ENCODE results near the gene PRICKLE2.

Gene PRICKLE2

DNA sequence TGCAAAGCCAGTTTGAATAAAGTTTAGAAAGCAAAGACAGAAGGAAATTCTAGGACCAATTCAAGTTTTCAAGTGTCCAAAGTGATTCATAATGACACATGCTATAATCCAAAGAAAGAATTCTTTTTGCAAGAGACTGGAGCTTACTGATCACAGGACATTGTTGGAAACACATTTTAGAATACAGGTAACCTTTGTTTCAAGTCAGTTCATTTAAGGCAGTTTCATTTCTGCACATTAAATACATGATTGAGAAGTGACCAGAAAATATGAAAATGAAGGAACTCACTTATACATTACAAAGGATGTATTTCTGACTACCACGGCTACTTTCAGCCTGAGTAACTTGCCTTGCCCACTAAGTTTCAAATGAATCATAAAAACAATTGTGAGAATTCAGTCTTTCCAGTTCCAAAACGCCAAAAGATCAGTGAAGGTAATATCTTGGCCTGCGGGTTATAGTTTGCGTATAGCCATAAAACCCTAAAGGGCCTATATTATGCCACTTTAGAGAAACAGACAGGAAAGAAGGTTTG lies 48.7 kb downstream of the PRICKLE2 start:
- TF ChIP-seq ZNF274 (IDR thresholded peaks at IDR 0.05; ENCODE audit: low read depth, low read length) = no peak
- no peak overlapping the region for H3K4me3 ChIP-seq (ENCODE audit: low read length)

GRCh38 chr3:64174328-64174727 lies 50.9 kb downstream of the PRICKLE2 start:
- TF ChIP-seq ZNF274 (IDR thresholded peaks at IDR 0.05; ENCODE audit: low read depth, low read length) = no peak
- no peak overlapping the region for H3K4me3 ChIP-seq (ENCODE audit: low read length)

- no peak for TF ChIP-seq ZNF274 (IDR thresholded peaks at IDR 0.05; ENCODE audit: low read depth, low read length)
- H3K4me3 ChIP-seq (ENCODE audit: low read length) = no peak overlapping the region
Observed at GRCh38 chr3:64173563-64173962, 51.7 kb downstream of the PRICKLE2 start.

DNA sequence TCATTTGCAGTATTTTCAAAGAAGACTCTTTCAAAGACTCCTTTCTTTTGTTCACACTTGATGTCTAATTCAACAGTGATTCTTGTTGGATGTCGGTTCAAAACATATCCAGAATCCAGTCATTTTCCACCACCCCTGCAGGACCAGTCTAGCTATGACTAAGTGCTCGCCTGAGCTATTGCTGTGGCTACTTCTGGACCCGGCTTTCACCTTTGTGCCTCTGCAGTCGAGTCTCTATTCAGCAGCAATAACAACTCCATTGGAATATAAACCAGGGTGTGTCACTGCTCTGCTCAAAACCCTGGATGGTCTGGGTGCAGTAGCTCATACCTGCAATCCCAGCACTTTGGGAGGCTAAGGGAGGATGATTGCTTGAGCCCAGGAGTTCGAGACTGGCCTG lies 55.0 kb downstream of the PRICKLE2 start:
- TF ChIP-seq ZNF274 (IDR thresholded peaks at IDR 0.05; ENCODE audit: low read depth, low read length) = no peak
- H3K4me3 ChIP-seq (ENCODE audit: low read length) = no peak overlapping the region

GRCh38 chr3:64167868-64168267 lies 57.4 kb downstream of the PRICKLE2 start:
- TF ChIP-seq ZNF274 (IDR thresholded peaks at IDR 0.05; ENCODE audit: low read depth, low read length) = no peak
- H3K4me3 ChIP-seq (ENCODE audit: low read length) = no peak overlapping the region

GRCh38 chr3:64167351-64167750 lies 57.9 kb downstream of the PRICKLE2 start:
- no peak for TF ChIP-seq ZNF274 (IDR thresholded peaks at IDR 0.05; ENCODE audit: low read depth, low read length)
- no peak overlapping the region for H3K4me3 ChIP-seq (ENCODE audit: low read length)

GRCh38 chr3:64166584-64167162 lies 58.6 kb downstream of the PRICKLE2 start:
- H3K4me3 ChIP-seq (ENCODE audit: low read length) = no peak overlapping the region
- no peak for TF ChIP-seq ZNF274 (IDR thresholded peaks at IDR 0.05; ENCODE audit: low read depth, low read length)

DNA sequence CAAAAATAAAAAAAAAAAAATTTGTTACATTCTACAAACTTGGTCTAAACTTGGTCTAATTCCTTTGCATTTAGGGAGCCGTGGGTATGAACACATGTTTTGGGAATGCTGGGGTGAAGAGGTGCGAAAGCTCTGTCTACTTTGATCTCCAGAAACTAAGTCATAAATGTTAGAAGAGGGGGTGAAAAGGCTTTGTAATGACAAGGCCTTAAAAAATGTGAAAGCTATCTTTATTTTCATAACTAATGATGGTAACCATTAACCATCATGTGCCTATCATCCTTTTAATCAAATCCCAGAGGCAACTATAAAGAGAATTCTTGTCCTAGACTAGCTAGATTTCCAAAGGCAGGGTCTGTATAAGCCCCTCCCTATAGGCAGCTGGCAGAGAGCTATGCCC lies 60.9 kb downstream of the PRICKLE2 start:
- no peak overlapping the region for H3K4me3 ChIP-seq (ENCODE audit: low read length)
- TF ChIP-seq ZNF274 (IDR thresholded peaks at IDR 0.05; ENCODE audit: low read depth, low read length) = no peak

GRCh38 chr3:64163755-64164148 lies 61.5 kb downstream of the PRICKLE2 start:
- TF ChIP-seq ZNF274 (IDR thresholded peaks at IDR 0.05; ENCODE audit: low read depth, low read length) = no peak
- H3K4me3 ChIP-seq (ENCODE audit: low read length) = no peak overlapping the region

- no peak overlapping the region for H3K4me3 ChIP-seq (ENCODE audit: low read length)
- TF ChIP-seq ZNF274 (IDR thresholded peaks at IDR 0.05; ENCODE audit: low read depth, low read length) = no peak
Observed at GRCh38 chr3:64163019-64163754, 62.1 kb downstream of the PRICKLE2 start.

- TF ChIP-seq ZNF274 (IDR thresholded peaks at IDR 0.05; ENCODE audit: low read depth, low read length) = no peak
- H3K4me3 ChIP-seq (ENCODE audit: low read length) = no peak overlapping the region
Observed at GRCh38 chr3:64161481-64161952, 63.7 kb downstream of the PRICKLE2 start.

- H3K4me3 ChIP-seq (ENCODE audit: low read length) = no peak overlapping the region
- TF ChIP-seq ZNF274 (IDR thresholded peaks at IDR 0.05; ENCODE audit: low read depth, low read length) = no peak
Observed at GRCh38 chr3:64160000-64160695, 65.1 kb downstream of the PRICKLE2 start.

DNA sequence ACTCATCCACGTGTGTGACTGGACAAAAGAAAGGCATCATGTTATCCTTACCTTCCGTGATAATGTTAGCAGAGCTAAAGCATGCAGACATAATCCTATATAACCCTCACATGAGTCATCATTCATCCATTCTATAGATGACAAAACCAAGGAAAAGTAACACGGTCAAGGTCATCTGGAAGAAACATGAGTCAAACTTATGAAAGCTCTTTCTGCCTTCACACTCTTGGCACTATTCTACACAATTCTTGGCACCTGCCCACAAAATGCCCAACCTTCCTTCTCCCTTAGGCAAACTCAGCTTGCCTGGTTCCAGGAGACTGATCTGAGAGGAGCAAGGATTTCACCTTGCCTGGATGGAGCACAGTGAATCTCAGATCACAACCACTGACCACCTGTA lies 66.9 kb downstream of the PRICKLE2 start:
- no peak overlapping the region for H3K4me3 ChIP-seq (ENCODE audit: low read length)
- no peak for TF ChIP-seq ZNF274 (IDR thresholded peaks at IDR 0.05; ENCODE audit: low read depth, low read length)

GRCh38 chr3:64157150-64158035 lies 67.9 kb downstream of the PRICKLE2 start:
- H3K4me3 ChIP-seq (ENCODE audit: low read length) = no peak overlapping the region
- no peak for TF ChIP-seq ZNF274 (IDR thresholded peaks at IDR 0.05; ENCODE audit: low read depth, low read length)
